Hepatocyte (in vitro differentiated cells): ENCODE data around the gene CIC. TPM values are rescaled to one million over a fixed set of nuclear protein-coding genes. Genes with fewer than 3 reads are reported as not detected.

Source experiments
- DNase-seq: peaks from one replicate; pipeline ENCODE4 v3.0.0-alpha.2; 2016; ENCODE audit warnings: low spot score
- H2AFZ ChIP-seq: fragments of 200-600 bp; sonication (generic); 2 replicates; pipeline ENCODE4 v1.6.0; 2016; ENCODE audit warnings: antibody characterized with exemption, mild to moderate bottlenecking
- H3K27ac ChIP-seq: fragments of 200-600 bp; sonication (generic); 2 replicates; pipeline ENCODE4 v1.5.1; 2016; ENCODE audit warnings: mild to moderate bottlenecking
- H3K27me3 ChIP-seq: fragments of 200-600 bp; sonication (generic); 2 replicates; pipeline ENCODE4 v1.6.1; 2016
- H3K36me3 ChIP-seq: fragments of 200-600 bp; sonication (generic); replicated peaks from 2 replicates; pipeline ENCODE4 v1.5.1; 2016; ENCODE audit warnings: low read depth; ENCODE audit not compliant: insufficient read depth
- H3K4me1 ChIP-seq: fragments of 200-600 bp; sonication (generic); 2 replicates; pipeline ENCODE4 v1.5.1; 2016; ENCODE audit warnings: mild to moderate bottlenecking, moderate library complexity; ENCODE audit not compliant: insufficient read depth
- H3K4me2 ChIP-seq: fragments of 200-600 bp; sonication (generic); 2 replicates; pipeline ENCODE4 v1.6.0; 2016
- H3K4me3 ChIP-seq: fragments of 200-600 bp; sonication (generic); 2 replicates; pipeline ENCODE4 v1.5.1; 2016; ENCODE audit warnings: mild to moderate bottlenecking
- H3K79me2 ChIP-seq: fragments of 200-600 bp; sonication (generic); 2 replicates; pipeline ENCODE4 v1.6.0; 2017; ENCODE audit warnings: mild to moderate bottlenecking
- H3K9me2 ChIP-seq: fragments of 200-600 bp; sonication (generic); replicated peaks from 2 replicates; pipeline ENCODE4 v1.6.0; 2017; ENCODE audit warnings: mild to moderate bottlenecking; ENCODE audit not compliant: insufficient read depth
- H3K9me3 ChIP-seq: fragments of 200-600 bp; sonication (generic); 2 replicates; pipeline ENCODE4 v1.5.1; 2016; ENCODE audit warnings: low read depth, mild to moderate bottlenecking
- H4K20me1 ChIP-seq: fragments of 200-600 bp; sonication (generic); 2 replicates; pipeline ENCODE4 v1.6.0; 2016; ENCODE audit warnings: mild to moderate bottlenecking; ENCODE audit not compliant: insufficient read depth, poor library complexity, severe bottlenecking
- EZH2 ChIP-seq: fragments of 200-600 bp; sonication (generic); IDR thresholded peaks from 2 replicates; pipeline ENCODE4 v1.6.1; 2016; ENCODE audit warnings: antibody characterized with exemption, mild to moderate bottlenecking, borderline replicate concordance
- EZH2phosphoT487 ChIP-seq: fragments of 200-600 bp; sonication (generic); IDR thresholded peaks from one replicate; pipeline ENCODE4 v1.6.1; 2018; ENCODE audit warnings: antibody characterized with exemption, mild to moderate bottlenecking, low read depth, moderate library complexity; ENCODE audit not compliant: unreplicated experiment, severe bottlenecking
- WGBS: methylation state at CpG from one replicate; pipeline ENCODE4 v1.1.6; 2016; ENCODE audit warnings: low lambda C conversion rate; ENCODE audit errors: missing lambda C conversion rate; 5-methylcytosine and 5-hydroxymethylcytosine counted together
- polyA plus RNA-seq: library from polyadenylated mRNA; unstranded; fragments of >200 nt; fragmentation: Nextera tagmentation; extraction: Ambion mirVana; gene quantifications from 2 replicates; pipeline ENCODE4 v1.2.1, GENCODE V29; 2016
- total RNA-seq: library from RNA; depleted of rRNA; stranded (reverse); fragments of >200 nt; gene quantifications from 2 replicates; pipeline ENCODE4 v1.2.3, GENCODE V29; 2014
- TF ChIP-seq, protein P1 (sequence below): fragments of 200-600 bp; sonication (generic); IDR thresholded peaks from 2 replicates; pipeline ENCODE4 v1.5.1; 2016; ENCODE audit warnings: antibody characterized with exemption, mild to moderate bottlenecking; ENCODE audit not compliant: poor library complexity

The CIC gene
- total and polyA plus RNA-seq, 2 experiments from 2014 or later, result 17.4 to 23.2 TPM

DNA sequence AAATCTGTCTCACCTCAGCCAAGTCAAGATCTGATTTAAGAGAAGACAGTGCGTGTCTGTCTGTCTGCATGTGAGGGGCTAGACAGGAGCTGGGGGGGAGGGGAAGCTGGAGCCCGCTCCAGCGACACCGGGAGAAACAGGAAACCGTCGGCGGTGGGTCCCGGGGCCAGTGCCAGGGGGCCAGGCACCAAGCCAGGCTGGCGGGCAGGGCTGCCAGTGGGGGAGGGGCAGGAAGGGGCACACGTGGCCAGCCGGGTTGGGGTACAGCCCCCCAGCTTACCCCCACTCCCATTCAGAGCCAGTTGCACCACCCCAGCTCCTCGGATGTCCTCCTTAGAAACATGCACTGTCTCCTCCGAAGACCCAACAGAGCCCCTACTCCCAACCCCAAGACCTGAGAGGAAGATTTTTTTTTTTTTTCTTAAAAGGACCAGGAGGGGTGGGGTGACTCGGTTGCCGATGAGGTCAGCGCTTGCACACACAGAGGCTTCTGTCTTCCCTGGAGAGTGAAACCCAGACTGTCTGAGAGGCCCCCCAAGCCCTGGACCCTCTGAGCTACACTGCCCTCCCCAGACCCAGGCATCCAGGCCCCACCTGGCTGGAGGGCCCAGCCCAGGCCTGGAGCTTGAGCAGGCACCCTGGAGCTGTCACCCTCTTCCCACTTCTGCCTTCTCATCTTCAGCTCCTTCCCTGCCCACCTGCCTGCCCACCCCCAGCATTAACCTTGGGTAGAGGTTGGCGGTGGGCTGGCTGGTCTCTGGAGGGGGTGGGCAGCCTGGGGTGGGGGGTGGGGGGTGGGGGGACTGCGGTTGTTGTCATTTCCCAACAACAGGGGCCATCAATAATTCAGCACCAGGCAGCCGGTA lies 18.2 kb upstream of the CIC start:
- peak overlapping the region; percentile 99 for H3K4me2 ChIP-seq
- H3K27ac ChIP-seq, result peak overlapping the region; percentile 100
- no peak overlapping the region for H2AFZ ChIP-seq
- H3K36me3 ChIP-seq, result no peaks in the 10 kb centered on the region
- no peak for DNase-seq
- peaks cover 66% of the 10 kb centered on the region for H3K79me2 ChIP-seq
- H3K9me2 ChIP-seq, result no peaks in the 10 kb centered on the region
- H3K27me3 ChIP-seq, result no peaks in the 10 kb centered on the region
- H4K20me1 ChIP-seq, result peaks cover 44% of the 10 kb centered on the region
- TF ChIP-seq EZH2phosphoT487, result no peak
- no peak for TF ChIP-seq EZH2
- TF ChIP-seq, protein P1, sequence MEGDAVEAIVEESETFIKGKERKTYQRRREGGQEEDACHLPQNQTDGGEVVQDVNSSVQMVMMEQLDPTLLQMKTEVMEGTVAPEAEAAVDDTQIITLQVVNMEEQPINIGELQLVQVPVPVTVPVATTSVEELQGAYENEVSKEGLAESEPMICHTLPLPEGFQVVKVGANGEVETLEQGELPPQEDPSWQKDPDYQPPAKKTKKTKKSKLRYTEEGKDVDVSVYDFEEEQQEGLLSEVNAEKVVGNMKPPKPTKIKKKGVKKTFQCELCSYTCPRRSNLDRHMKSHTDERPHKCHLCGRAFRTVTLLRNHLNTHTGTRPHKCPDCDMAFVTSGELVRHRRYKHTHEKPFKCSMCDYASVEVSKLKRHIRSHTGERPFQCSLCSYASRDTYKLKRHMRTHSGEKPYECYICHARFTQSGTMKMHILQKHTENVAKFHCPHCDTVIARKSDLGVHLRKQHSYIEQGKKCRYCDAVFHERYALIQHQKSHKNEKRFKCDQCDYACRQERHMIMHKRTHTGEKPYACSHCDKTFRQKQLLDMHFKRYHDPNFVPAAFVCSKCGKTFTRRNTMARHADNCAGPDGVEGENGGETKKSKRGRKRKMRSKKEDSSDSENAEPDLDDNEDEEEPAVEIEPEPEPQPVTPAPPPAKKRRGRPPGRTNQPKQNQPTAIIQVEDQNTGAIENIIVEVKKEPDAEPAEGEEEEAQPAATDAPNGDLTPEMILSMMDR, result no peak
- no peak overlapping the region for H3K4me3 ChIP-seq
- no peaks in the 10 kb centered on the region for H3K9me3 ChIP-seq
- WGBS, result 70% methylated on average over 8 of the region's 19 CpGs
- H3K4me1 ChIP-seq, result peaks cover 28% of the 10 kb centered on the region

DNA sequence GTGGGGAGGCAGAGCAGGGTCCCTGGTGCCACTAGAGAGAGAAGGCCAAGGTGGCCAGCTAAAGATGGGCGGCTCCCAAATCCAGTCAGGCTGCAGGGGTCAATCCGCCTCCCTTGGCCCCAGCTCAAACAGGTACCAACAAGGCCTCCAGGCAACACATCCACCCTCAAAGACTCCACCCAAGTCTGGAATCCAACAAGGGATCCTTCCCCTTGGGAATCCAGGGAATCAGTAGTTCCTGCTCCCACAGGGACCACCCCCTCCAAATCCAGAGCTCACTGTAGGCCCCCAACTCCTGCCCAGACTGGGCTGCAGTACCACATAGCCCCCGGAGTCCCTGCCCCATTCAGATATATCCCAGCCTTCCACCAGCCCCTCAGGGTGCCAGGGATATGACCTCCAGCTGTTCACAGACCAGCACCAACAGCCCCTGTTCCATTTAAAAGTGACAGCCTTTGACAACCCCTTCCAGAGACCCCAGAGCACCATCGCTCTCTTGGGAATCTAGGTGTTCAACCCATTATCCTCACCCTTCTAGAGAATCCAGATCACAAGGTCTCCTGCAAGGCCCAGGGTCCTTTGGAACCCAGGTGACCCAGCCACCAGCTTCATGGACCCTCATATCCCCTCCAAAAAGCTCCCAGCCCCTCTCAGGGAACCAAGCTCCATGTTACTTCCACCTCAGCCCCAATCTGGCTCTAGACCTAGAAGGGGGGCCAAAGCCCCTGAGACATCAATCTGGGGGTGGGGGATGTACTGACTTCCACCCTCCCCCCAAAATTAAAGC lies 17.3 kb upstream of the CIC start:
- TF ChIP-seq EZH2, result no peak
- TF ChIP-seq EZH2phosphoT487, result no peak
- TF ChIP-seq, protein P1, result no peak
- 82% methylated on average over 4 of the region's 4 CpGs for WGBS
- Histone ChIP-seq H3K4me3 (no peak overlapping the region), H3K4me1 (peaks cover 24% of the 10 kb centered on the region), H2AFZ (no peak overlapping the region), H3K27ac (peak overlapping the region; percentile 100), H3K9me2 (no peaks in the 10 kb centered on the region), H3K79me2 (peaks cover 66% of the 10 kb centered on the region), H4K20me1 (peaks cover 44% of the 10 kb centered on the region), H3K4me2 (peak overlapping the region; percentile 99), H3K36me3 (no peaks in the 10 kb centered on the region), H3K27me3 (no peaks in the 10 kb centered on the region), H3K9me3 (no peaks in the 10 kb centered on the region)
- DNase-seq, result no peak

DNA sequence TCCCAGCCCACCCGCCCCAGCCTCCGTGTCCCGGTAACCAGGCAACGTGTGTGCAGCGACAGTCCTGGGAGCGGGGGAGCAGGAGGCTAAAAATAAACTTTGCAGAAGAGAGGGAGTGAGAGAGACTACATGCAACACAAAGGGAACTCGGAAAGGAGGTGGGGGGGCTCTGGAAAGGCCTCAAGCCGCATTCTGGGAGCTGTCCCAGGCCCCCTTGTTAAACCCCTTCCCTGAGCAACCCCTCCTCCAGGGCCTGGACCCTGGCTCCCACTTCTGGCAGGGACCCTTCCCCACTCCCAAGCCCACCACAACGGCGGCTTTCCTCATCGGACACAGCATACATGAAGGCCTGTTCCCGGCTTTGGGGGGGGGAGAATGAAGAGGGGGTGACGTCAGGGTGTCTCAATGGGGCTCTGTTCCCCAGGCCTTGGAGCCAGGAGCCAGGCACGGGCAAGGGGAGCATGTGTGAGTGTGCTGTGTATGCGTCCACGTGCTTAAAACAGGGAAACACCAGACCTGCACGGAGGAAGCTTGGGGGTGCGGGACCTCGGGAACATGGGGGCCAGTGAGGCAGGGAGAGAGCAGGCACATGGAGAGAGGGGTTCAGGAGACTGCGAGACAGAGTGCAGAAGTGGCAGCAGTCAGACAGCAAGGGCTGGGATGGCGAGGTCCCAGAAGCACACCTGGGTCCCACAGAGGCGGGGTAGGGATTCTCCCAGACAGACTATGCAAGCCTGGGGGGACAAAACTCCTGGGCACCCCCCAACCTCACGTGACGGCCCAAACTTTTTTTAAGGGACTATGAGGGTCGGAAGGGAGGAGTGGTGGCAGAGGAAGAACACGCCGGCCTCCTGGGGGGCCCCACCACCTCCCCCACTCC lies 16.4 kb upstream of the CIC start:
- H3K27me3 ChIP-seq, result no peaks in the 10 kb centered on the region
- peaks cover 66% of the 10 kb centered on the region for H3K79me2 ChIP-seq
- H3K4me1 ChIP-seq, result peaks cover 24% of the 10 kb centered on the region
- 10% methylated on average over 26 of the region's 27 CpGs for WGBS
- peak overlapping the region; percentile 100 for H3K27ac ChIP-seq
- DNase-seq, result peak; percentile 69
- H3K4me2 ChIP-seq, result peak overlapping the region; percentile 99
- no peaks in the 10 kb centered on the region for H3K36me3 ChIP-seq
- TF ChIP-seq EZH2phosphoT487 (no peak), EZH2 (no peak)
- TF ChIP-seq, protein P1, result no peak
- peak overlapping the region; percentile 99 for H3K4me3 ChIP-seq
- no peak overlapping the region for H2AFZ ChIP-seq
- H3K9me2 ChIP-seq, result no peaks in the 10 kb centered on the region
- H4K20me1 ChIP-seq, result peaks cover 44% of the 10 kb centered on the region
- no peaks in the 10 kb centered on the region for H3K9me3 ChIP-seq
